PC-9 (cell line): ENCODE measurements around the gene LGSN. TPM values are rescaled to one million over a fixed set of nuclear protein-coding genes. Genes with fewer than 3 reads are reported as not detected.
"Not testable (repeated sequence)": the region's sequence is repeated elsewhere in the genome, so short reads cannot be mapped to it uniquely, and the experiment has no call there.

Experiments
- BruUV-seq: library from RNA; stranded (reverse); fragments of 400-500 nt; replicated peaks from 2 replicates; lab custom pipeline; 2021; lab: Mats Ljungman, UMichigan
- CTCF ChIA-PET: fragments of 300-600 bp; sonication (Branson Sonifier 250); formaldehyde crosslinking; loops from one replicate; lab custom pipeline; 2022; ENCODE audit warnings: antibody characterized with exemption; lab: Charles Lee
- POLR2A ChIA-PET: fragments of 300-600 bp; sonication (Branson Sonifier 250); formaldehyde crosslinking; loops from one replicate; lab custom pipeline; 2022; ENCODE audit warnings: antibody characterized with exemption; ENCODE audit not compliant: unreplicated experiment; lab: Charles Lee
- DNase-seq, 2 experiments: peaks; one replicate each; pipeline versions ENCODE4 v3.0.0 to v3.0.0-alpha.2; 2015 to 2022; ENCODE audit warnings: mixed read lengths in 1 of 2
- H2AFZ ChIP-seq: fragments of 200-600 bp; sonication (generic); 2 replicates; pipeline ENCODE4 v1.8.1; 2017; ENCODE audit warnings: antibody characterized with exemption
- H3F3A ChIP-seq: fragments of 200-600 bp; sonication (generic); 2 replicates; pipeline ENCODE4 v1.8.1; 2017; ENCODE audit warnings: antibody characterized with exemption, mild to moderate bottlenecking, low read depth; ENCODE audit not compliant: insufficient read depth
- H3K27ac ChIP-seq: fragments of 200-600 bp; sonication (generic); 2 replicates; pipeline ENCODE4 v1.6.1; 2016; ENCODE audit warnings: mixed run types
- H3K27me3 ChIP-seq: fragments of 200-600 bp; sonication (generic); 2 replicates; pipeline ENCODE4 v1.6.1; 2016; ENCODE audit warnings: low read depth, mixed run types; ENCODE audit not compliant: insufficient read depth
- H3K36me3 ChIP-seq: fragments of 200-600 bp; sonication (generic); 2 replicates; pipeline ENCODE4 v1.6.1; 2016; ENCODE audit warnings: low read depth, mixed run types
- H3K4me1 ChIP-seq: fragments of 200-600 bp; sonication (generic); replicated peaks from 2 replicates; pipeline ENCODE4 v1.6.1; 2016; ENCODE audit warnings: mixed run types; ENCODE audit not compliant: insufficient read depth
- H3K4me2 ChIP-seq: fragments of 200-600 bp; sonication (generic); 2 replicates; pipeline ENCODE4 v1.6.1; 2017; ENCODE audit warnings: mixed run types
- H3K4me3 ChIP-seq: fragments of 200-600 bp; sonication (generic); 2 replicates; pipeline ENCODE4 v1.6.1; 2016; ENCODE audit warnings: mixed run types
- H3K79me2 ChIP-seq: fragments of 200-600 bp; sonication (generic); 2 replicates; pipeline ENCODE4 v1.6.1; 2017; ENCODE audit warnings: low read depth, mixed run types
- H3K9me2 ChIP-seq: fragments of 200-600 bp; sonication (generic); 2 replicates; pipeline ENCODE4 v1.8.1; 2017; ENCODE audit warnings: mild to moderate bottlenecking; ENCODE audit not compliant: insufficient read depth
- H3K9me3 ChIP-seq: fragments of 200-600 bp; sonication (generic); 2 replicates; pipeline ENCODE4 v1.8.1; 2016; ENCODE audit warnings: low read depth; ENCODE audit not compliant: insufficient read depth
- H4K20me1 ChIP-seq: fragments of 200-600 bp; sonication (generic); 2 replicates; pipeline ENCODE4 v1.8.1; 2017; ENCODE audit not compliant: insufficient read depth
- intact Hi-C: fragments of 100-400 bp; cut with micrococcal nuclease; formaldehyde crosslinking; loops from one replicate; pipeline ENCODE4 v1.10.0; 2022; ENCODE audit not compliant: unreplicated experiment
- total RNA-seq: library from RNA; stranded (reverse); gene quantifications from 2 replicates; pipeline ENCODE4 v1.2.3, GENCODE V29; 2021

Gene LGSN
- total RNA-seq, 1 experiment from 2014 or later: not detected

DNA sequence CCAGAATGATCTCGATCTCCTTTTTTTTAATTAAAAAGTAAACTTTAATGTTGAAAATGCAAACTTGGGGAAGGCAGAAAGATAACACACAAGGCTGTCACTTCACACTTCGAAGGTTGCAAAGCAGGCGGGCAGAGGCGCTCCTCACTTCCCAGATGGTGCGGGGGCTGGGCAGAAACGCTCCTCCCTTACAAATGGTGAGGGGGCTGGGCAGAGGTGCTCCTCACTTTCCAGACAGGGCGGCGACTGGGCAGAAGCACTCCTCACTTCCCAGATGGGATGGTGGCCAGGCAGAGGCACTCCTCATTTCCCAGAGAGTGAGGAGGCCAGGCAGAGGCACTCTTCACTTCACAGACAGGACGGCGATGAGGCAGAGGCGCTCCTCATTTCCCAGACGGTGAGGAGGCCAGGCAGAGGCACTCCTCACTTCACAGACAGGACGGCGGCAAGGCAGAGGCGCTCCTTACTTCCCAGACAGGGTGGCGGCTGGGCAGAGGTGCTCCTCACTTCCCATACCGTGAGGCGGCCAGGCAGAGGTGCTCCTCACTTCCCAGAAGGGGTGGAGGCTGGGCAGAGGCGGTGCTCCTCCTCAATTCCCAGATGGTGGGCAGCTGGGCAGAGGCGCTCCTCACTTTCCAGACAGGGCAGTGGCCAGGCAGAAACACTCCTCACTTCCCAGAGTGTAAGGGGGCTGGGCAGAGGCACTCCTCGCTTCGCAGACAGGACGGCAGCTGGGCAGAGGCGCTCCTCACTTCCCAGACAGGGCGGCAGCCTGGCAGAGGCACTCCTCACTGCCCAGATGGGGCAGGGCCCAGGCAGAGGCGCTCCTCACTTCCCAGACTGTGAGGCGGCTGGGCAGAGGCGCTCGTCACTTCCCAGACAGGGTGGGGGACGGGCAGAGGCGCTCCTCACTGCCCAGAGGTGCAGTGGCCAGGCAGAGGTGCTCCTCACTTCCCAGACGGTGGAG lies 91.6 kb downstream of the LGSN start:
- H3K9me3 ChIP-seq, H3K4me2 ChIP-seq, H3K79me2 ChIP-seq, H3K27me3 ChIP-seq, POLR2A ChIA-PET, H3K4me1 ChIP-seq, H4K20me1 ChIP-seq, DNase-seq, CTCF ChIA-PET, H3K27ac ChIP-seq, H3K36me3 ChIP-seq, BruUV-seq, H2AFZ ChIP-seq, H3K9me2 ChIP-seq, intact Hi-C loops, H3K4me3 ChIP-seq, H3F3A ChIP-seq: not testable (repeated sequence)

- CTCF ChIA-PET, DNase-seq, POLR2A ChIA-PET, H3K27me3 ChIP-seq, H3K9me3 ChIP-seq, H2AFZ ChIP-seq, H3K36me3 ChIP-seq, H3K4me1 ChIP-seq, intact Hi-C loops, BruUV-seq, H3K9me2 ChIP-seq, H4K20me1 ChIP-seq, H3F3A ChIP-seq, H3K4me3 ChIP-seq, H3K27ac ChIP-seq, H3K79me2 ChIP-seq, H3K4me2 ChIP-seq: not testable (repeated sequence)
Measured at GRCh38 chr6:63225987-63226386, 93.8 kb downstream of the LGSN start.

Other genes starting within 250 kb of the LGSN start
- 0.46 TPM in 1 of 2 replicates, not detected in the other for gene FKBP1C, start 108.5 kb downstream of the LGSN start, total RNA-seq